ENCODE data around the gene VEPH1.

DNA sequence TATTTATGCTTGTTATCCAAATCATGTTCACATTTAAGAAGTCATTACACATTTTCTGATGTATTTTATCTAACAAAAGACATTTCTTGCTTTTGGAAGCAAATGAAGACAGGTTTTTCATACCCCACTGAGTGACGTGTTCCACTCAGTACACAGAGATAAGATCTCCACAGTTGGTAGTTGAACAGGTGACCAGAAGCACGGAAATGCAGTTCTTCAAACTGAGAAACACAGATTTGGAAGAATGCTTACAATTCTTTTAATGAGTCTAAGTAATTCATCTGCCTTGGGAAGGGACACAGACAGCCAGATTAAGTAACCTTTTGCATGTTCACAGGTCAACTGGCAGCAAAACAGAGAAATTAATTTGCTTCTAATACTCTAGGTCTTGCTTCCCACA is 43.5 kb downstream of the VEPH1 start:
- no peak for TF ChIP-seq EZH2 (IDR thresholded peaks at IDR 0.05; ENCODE audit: insufficient read depth, poor library complexity, severe bottlenecking)
- no peak for TF ChIP-seq EZH2phosphoT487 (IDR thresholded peaks at IDR 0.05; ENCODE audit: insufficient read depth, low read depth)

Data from GM23248 (cell line).